Stimulated activated CD8-positive, alpha-beta memory T cell treated with anti-CD3 and anti-CD28 coated beads, Interleukin-12 subunit alpha, Interleukin-12 subunit beta, amount 100 ng/mL, for 24 hours (primary cell): ENCODE results near the gene MLXIP.
"Not testable (repeated sequence)": the region's sequence is repeated elsewhere in the genome, so short reads cannot be mapped to it uniquely, and the experiment has no call there.

ENCODE experiments used
- DNase-seq: peaks from one replicate; pipeline ENCODE4 v3.0.0-alpha.2; 2020; ENCODE audit errors: extremely low read depth

MLXIP gene

GRCh38 chr12:122078141-122079032 lies at the start of gene MLXIP:
MLXIP (plus strand) TSS chr12:122078756; CDS start chr12:122078854, 98 bp downstream.
- peak; percentile 69 for DNase-seq

- DNase-seq: no peak
Observed at GRCh38 chr12:122028905-122029560, 49.5 kb upstream of the MLXIP start.

- no peak for DNase-seq
Observed at GRCh38 chr12:122029620-122030423, 48.7 kb upstream of the MLXIP start.

- DNase-seq: no peak
Observed at GRCh38 chr12:122030424-122031035, 48.0 kb upstream of the MLXIP start.

- no peak for DNase-seq
Observed at GRCh38 chr12:122031342-122032216, 47.0 kb upstream of the MLXIP start.

GRCh38 chr12:122032580-122032979 lies 46.0 kb upstream of the MLXIP start:
- no peak for DNase-seq

GRCh38 chr12:122035292-122035691 lies 43.3 kb upstream of the MLXIP start:
- no peak for DNase-seq

GRCh38 chr12:122036153-122036552 lies 42.4 kb upstream of the MLXIP start:
- DNase-seq: no peak

- DNase-seq: no peak
Observed at GRCh38 chr12:122040579-122041386, 37.8 kb upstream of the MLXIP start.

- not testable (repeated sequence) for DNase-seq
Observed at GRCh38 chr12:122041458-122041857, 37.1 kb upstream of the MLXIP start.

- no peak for DNase-seq
Observed at GRCh38 chr12:122042910-122043309, 35.6 kb upstream of the MLXIP start.

- DNase-seq: no peak
Observed at GRCh38 chr12:122043476-122043875, 35.1 kb upstream of the MLXIP start.

GRCh38 chr12:122045262-122045661 lies 33.3 kb upstream of the MLXIP start:
- DNase-seq: no peak

- DNase-seq: no peak
Observed at GRCh38 chr12:122046145-122046544, 32.4 kb upstream of the MLXIP start.

GRCh38 chr12:122048151-122048550 lies 30.4 kb upstream of the MLXIP start:
- DNase-seq: no peak

- DNase-seq: no peak
Observed at GRCh38 chr12:122049827-122050226, 28.7 kb upstream of the MLXIP start.

- DNase-seq: no peak
Observed at GRCh38 chr12:122050706-122051105, 27.9 kb upstream of the MLXIP start.

GRCh38 chr12:122051231-122051876 lies 27.2 kb upstream of the MLXIP start:
- no peak for DNase-seq

GRCh38 chr12:122052285-122052684 lies 26.3 kb upstream of the MLXIP start:
- DNase-seq: no peak
